SU-DHL-6 (cell line): Measurements from ENCODE around the gene CC2D1A.

Experiments
- EZH2phosphoT487 ChIP-seq: fragments of 200-600 bp; sonication (generic), shearing (Covaris generic); conservative IDR thresholded peaks from 2 replicates; pipeline ENCODE4 v1.6.1; 2018; ENCODE audit warnings: mild to moderate bottlenecking, antibody characterized with exemption, low read length, moderate library complexity, mixed read lengths
- TF ChIP-seq, protein P1 (sequence below): fragments of 200-600 bp; sonication (generic); IDR thresholded peaks from one replicate; pipeline ENCODE4 v1.5.1; 2017; ENCODE audit warnings: antibody characterized with exemption, mild to moderate bottlenecking, low read length, moderate library complexity; ENCODE audit not compliant: insufficient read depth, poor library complexity, severe bottlenecking

DNA sequence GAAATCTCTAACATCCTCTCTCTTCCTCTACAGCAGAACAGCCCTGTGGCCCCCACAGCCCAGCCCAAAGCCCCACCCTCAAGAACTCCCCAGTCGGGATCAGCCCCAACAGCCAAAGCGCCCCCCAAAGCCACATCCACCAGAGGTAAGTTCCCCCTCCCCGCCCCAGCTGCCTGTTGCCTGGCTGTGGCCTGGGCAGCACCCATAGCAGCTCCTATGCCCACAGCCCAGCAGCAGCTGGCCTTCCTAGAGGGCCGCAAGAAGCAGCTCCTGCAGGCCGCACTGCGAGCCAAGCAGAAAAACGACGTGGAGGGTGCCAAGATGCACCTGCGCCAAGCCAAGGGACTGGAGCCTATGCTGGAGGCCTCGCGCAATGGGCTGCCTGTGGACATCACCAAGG lies 14.5 kb downstream of the CC2D1A start:
- TF ChIP-seq, protein P1, sequence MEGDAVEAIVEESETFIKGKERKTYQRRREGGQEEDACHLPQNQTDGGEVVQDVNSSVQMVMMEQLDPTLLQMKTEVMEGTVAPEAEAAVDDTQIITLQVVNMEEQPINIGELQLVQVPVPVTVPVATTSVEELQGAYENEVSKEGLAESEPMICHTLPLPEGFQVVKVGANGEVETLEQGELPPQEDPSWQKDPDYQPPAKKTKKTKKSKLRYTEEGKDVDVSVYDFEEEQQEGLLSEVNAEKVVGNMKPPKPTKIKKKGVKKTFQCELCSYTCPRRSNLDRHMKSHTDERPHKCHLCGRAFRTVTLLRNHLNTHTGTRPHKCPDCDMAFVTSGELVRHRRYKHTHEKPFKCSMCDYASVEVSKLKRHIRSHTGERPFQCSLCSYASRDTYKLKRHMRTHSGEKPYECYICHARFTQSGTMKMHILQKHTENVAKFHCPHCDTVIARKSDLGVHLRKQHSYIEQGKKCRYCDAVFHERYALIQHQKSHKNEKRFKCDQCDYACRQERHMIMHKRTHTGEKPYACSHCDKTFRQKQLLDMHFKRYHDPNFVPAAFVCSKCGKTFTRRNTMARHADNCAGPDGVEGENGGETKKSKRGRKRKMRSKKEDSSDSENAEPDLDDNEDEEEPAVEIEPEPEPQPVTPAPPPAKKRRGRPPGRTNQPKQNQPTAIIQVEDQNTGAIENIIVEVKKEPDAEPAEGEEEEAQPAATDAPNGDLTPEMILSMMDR = no peak
- no peak for TF ChIP-seq EZH2phosphoT487
